Measurements from ENCODE around the gene NDUFV2.
"Not testable (repeated sequence)": the region's sequence is repeated elsewhere in the genome, so short reads cannot be mapped to it uniquely, and the experiment has no call there.

Gene NDUFV2

DNA sequence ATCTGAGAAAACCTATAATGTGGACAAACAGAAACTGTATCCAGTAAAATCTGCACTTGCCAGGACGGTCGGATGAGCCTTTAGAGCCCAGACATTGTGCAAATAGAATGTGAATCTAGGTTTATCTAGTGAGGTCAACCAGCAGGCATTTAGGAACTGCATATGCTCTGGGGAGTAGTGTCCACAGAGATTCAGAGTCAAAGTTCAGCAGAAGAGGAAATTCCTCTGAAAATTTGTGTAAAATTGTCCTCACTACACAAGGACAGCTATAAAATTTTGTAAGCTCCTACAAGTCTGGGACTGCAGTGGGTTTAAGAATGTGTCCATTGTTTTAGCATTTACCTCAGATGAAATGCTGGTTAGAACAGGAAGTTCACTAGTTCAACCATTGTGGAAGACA is 9.8 kb upstream of the NDUFV2 start:
- no peak for DNase-seq

DNA sequence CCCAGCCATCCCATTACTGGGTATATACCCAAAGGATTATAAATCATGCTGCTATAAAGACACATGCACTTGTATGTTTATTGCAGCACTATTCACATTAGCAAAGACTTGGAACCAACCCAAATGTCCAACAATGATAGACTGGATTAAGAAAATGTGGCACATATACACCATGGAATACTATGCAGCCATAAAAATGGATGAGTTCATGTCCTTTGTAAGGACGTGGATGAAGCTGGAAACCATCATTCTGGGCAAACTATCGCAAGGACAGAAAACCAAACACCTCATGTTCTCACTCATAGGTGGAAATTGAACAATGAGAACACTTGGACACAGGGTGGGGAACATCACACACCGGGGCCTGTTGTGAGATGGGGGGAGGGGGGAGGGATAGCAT is 9.4 kb upstream of the NDUFV2 start:
- not testable (repeated sequence) for DNase-seq

DNA sequence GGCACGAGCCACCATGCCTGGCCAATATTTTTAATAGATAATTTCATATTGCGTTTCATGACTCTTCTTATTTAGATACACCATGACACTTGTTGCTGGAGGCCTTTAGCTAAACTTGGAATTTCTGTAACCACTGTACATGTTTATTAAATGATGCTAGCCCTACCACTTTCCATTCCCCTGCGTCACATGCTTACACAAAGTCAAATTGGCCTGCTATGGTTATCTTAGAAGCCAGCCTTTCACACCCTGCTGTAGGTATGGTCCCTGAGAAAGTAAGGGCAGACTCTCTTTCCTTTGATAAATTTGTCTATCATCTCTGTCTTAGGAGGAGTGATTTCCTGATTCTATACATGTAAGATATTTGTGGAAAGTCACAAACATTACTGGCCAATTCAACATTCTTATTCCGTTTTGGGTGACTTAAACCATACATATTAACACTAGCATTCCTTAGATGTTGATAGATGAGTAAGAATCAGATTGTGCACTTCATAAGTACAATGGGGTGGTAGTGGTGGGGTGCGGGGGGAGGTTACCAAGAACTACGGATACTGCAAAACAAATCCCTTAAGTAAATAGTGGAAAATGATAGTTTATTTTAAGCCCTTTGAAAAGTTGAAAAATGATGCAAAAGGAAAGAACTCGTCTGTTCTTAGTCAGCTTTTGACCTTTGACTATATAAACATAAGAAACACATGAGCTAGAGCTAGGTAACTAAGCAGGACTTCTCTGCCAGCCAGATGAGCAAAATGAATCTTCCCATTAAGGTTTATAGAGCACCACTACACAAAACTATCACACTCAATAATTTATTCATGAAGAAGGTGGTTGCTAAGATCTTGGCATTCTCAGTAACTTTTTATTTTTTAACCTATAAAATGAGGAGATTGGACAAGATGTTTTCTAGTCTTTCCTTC is 7.9 kb upstream of the NDUFV2 start:
- DNase-seq, result no peak

DNA sequence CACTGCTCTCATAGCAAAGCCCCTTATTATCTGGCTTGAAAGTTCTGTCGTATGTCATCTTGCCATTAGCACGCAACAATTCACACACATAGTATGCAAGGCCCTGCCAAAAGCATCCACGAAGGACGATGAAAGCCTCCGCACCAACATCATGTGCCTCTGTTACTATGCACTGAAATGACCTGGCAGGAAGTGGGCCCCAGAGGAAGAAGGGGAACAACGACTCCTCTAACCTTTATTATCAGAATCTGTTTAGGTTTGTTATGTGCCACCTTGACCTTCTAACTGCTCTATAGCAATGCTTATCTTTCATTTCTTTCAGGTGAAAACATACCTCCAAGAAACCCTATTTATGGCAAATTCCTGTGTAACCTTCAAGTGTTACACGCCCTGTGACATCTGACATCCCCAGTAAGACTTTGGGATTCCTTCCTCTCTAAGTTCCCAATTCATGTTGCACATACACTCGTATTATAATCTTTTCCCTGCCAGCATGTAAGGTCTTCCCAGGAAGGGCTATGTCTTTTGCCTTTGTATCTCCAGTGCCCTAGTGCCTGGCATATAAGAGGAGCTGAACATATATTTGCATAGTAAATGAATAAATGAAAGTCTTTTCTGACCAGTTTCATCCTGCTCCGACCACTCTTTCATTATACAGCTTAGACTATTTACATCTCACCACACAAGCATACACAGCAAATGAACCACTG is 7.0 kb upstream of the NDUFV2 start:
- no peak for DNase-seq

DNA sequence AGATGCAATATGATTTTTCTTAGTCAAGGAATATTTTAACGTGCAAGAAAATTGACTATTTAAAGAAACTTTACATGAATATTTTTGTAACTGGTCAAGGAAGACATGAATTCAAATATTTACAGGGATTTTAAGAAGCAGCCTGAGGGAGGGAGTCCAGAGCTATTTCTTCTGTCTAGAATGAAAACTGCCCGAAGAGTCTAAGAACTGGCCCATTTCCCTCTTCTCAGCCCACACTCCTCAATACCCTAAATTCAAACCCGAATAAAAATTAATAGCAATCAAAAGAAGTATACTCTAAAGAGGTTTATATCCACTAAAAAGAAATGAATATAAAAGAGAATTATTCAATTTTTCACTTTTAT is 6.5 kb upstream of the NDUFV2 start:
- DNase-seq, result no peak

DNA sequence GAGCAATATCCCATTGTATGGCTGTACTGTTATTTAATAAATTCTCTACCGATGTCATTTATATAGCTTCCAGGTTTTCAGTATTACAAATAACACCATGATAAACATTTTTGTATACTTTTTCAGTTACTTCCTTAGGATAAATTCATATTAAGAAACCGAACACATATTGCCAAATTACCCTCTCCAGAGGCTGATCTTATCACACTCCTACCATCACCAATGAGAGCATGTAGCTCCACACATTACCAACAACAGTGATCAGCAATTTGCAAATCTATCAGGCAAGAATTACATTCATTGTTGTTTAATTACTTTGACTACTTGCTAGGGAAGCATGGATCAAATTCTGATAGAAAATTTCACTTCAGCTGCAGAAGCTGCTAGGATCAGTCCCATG is 5.8 kb upstream of the NDUFV2 start:
- DNase-seq, result no peak

DNA sequence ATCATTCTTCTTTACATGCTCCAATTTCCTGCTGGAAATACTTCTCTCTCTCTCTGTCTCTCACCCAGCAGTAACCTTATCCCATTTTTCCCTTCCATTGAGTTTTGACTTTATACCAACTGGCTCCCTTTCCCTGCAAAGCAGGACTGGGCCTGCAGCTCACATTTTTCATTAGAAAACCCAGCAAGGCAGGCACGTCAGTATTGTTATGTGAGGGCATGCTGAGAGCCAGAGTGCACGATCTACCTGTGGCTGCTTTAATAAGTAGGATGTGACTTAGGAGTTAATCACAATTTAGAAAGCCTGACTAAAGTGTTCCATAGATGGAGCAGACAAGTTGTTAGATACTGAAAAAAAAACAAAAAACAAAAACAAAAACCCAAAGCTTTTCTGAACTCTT is 5.2 kb upstream of the NDUFV2 start:
- DNase-seq, result no peak

DNA sequence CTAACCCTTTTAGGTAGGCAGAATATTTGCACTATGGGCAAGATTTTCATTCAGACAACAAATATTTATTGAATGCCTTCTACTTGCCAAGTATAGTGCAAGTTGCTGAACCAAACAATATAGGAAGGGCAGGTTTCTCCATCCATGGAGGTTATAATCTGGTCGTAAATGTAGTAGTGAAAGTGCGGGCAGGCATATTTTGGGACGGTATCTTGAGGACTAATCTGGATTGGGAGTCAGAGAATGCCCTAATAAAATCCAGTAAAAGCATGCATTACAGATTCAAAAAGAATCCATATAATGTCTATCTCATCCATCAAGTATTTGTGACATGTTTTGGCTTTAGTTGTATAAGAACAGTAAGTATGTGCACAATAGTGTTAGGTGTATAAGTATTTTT is 1.7 kb upstream of the NDUFV2 start:
- DNase-seq, result no peak

DNA sequence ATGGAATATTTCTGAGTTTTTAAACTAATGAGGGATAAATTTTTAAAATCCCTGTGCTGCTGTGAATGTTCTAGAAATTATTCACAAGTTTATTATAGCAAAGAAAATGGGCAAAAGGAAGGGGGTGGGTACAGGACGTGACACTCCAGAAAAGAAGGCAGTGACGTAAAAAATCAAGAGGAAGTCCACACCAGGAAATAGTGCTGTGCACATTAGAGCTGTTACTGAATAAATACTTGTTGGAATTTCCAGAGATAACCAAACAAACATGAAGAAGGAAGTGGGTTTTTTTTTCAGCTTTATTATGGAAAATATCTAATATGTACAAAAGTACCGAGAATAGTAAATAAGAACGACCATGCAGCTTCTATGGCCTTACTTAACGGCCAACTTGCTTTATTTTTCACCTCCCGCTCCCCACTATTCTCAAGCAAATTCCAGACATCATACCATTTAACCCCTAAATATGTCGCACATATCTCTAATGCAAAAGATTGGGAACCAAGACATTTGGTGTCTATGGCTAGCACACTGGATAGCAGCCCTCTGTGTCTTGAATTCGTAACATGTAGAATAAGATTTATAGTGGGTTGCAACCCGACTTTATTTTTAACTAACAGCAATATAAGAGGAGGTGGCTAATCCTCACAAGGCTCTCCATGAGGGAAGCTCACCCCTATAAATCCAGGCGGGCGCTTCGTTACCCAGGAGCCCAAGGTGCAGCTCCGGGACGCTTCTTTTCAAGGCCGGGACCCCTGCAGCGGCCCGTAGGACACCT is 580 bp upstream of the NDUFV2 start:
- DNase-seq, result peak; percentile 2

DNA sequence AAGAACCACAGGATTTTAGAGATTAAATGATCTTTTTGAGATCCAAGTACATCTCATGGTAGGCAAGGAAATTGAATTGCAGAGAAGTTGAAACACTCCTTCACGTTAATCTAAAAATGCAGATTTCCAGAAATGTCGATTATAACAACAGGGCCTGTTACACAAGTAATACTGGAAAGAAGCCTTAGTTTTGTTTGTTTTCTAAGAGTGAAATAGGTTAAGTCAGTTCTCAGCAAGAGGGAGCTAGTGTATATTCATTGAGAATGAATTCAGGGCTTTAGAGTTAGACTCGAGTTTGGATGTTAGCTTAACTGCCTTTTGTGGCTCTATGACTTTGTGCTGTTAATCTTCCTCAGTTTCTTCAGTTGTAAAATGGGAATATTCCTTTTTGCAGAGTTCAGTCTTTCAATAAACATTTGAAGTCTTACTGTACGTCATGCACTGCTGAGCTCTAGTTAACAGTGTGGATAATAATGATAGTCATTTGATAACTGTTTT is 926 bp downstream of the NDUFV2 start:
- no peak for DNase-seq

DNA sequence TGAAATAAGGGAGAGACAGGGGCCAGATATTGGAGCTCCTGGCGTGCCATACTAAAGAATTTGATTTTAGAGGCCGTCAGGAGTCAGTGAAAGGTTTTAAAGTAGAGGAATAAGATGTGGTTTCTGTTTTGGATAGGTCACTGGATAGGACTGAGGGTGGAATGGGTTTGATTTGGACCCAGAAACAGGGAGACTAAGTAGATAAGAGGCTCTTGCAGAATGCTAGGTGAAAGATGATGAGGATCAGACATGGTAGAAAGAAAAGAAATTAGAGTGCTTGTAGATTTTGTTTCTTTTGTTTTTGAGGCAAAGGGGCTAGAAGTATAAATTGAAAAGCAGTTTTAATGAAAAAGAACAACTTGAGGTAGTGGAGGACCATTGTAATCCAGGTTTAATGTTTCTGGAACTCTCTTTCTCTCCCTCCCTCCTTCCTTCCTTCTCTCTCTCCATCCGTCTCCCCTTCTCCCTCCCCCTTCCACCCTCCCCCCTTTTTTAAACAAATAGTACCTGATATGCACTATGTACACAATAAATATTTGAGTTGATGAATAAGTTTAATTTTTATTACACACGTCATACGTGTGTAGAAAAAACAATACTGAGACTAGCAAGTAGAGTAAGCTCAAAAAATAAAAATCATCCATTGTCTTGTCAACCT is 1.9 kb downstream of the NDUFV2 start:
- no peak for DNase-seq

DNA sequence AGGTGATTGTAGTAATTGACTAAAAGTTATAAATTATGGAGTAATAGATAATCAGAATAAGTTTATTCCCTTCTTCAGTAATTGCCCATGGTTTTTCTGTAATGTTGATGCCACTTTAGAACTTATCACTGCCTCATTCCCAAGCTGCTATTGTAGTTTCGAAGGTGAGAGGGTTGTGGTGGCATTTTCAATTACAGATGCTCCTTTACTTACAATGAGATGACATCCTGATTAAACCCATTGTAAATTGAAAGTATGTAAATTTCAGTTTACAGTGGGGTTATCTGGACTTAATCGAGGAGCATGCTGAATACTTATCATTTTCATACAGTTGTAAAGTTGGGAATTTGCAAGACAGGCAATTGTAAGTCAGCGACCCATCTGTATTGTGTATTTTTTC is 2.9 kb downstream of the NDUFV2 start:
- DNase-seq, result no peak

DNA sequence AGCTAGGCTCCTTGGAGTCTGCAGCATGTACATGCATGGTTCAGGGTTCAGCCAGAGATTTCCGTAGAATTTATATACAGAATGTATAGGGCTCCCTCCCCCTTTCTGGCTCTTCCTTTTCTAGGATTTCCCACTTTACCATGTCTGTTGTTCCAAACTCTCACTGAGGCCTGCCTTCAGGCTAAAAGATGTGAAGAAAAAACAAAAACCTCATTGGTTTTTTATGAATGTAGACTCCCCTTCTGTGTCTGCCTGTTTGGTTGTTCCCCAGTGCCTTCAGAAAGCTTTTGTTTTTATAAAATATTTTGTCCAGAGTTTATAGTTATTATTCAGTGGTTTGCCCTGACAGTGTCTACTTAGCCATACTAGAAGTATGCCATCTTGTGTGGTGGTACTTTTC is 3.6 kb downstream of the NDUFV2 start:
- DNase-seq, result no peak

DNA sequence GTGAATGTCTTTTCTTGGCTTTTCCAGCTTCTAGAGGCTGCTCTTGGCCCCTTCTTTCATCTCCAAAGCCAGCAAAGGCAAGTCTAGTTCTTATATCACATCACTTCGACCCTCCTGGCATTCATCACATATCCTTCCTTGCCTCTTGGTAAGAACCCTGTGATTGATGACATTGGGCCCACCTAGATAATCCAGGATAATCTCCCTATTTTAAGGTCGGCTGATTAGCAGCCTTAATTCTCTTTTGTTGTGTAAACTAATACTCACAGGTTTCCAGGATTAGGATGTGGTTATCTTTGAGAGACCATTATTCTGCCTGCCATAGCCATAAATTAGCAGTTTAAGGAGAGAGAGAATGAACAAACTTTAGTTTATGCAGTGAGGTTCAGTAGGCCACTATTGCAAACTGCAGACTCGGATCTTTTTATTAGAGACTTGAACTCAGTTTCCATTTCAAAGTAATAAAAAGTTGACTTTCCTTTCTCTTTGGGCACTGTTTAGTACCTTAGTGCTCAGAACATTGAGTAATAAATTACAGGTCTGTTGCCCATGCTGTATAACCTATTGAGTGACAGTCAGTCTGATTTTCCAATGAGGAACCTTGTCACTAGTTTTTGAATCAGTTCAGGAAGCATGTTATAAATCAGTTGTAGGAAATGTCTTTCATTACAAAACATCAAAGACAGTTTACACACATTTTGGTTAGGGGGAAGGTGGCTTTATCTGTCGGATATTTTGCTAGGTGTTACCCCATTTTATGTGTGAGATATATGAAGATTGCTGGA is 4.5 kb downstream of the NDUFV2 start:
- no peak for DNase-seq

DNA sequence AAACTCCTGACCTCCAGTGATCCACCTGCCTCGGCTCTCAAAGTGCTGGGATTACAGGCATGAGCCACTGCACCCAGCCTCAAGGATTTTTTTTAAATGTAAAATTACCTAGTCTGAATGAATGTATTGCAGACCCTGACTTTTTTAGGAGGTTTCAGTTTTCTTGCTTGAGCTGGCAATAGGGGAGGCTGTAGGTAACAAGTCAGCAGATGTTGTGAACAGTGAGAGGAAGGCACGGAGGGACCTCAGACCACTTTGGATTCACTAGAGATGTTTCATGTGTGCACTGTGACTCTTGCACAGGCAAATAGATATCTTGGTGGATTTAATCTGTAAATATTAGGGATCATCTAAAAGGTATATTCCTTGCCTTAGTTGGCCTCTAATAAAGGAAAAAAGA is 6.4 kb downstream of the NDUFV2 start:
- DNase-seq, result no peak

DNA sequence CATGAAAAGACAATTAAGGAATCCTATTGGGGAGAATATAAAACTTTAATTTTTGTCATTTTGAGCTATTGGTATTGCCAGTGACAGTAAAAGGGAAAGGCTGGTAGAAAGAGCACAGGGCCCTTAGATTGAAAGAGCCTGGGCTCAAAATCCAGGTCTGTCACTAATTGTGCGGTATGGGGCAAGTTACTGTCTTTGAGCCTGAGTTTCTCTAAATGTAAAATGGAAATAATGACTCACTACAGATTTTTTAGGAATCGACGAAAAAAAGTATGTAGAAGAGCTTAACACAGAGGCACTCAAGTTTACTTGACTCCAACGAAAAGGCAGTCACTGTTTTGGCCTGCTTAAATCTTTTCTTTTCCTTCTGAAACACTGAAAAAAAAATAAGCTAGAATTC is 7.0 kb downstream of the NDUFV2 start:
- DNase-seq, result no peak

DNA sequence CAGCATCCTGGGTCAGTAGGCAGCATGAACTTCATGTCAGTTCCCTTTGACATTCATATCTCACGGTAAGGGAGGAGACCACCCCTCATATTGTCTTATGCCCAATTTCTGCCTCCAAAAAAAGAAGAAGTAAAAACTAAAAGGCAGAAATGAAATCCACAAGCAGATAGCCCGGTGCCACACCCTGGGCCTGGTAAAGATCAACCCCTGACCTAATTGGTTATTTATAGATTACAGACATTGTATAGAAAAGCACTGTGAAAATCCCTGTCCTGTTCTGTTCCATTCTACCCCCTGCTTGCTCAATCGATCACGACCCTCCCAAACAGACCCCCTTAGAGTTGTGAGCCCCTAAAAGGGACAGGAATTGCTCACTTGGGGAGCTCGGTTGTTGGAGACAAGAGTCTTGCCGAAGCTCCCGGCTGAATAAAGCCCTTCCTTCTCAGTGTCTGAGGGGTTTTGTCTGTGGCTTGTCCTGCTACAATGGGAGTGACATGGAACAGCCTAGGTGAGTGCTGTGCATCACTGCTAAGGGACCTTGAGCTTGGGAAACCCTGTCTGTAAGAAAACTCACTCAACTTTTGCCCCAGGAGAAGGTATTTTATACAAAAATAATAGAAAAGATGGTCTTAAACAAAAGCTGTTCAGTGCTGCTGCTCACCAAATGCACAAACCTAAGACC is 11.1 kb downstream of the NDUFV2 start:
- DNase-seq, result no peak

DNA sequence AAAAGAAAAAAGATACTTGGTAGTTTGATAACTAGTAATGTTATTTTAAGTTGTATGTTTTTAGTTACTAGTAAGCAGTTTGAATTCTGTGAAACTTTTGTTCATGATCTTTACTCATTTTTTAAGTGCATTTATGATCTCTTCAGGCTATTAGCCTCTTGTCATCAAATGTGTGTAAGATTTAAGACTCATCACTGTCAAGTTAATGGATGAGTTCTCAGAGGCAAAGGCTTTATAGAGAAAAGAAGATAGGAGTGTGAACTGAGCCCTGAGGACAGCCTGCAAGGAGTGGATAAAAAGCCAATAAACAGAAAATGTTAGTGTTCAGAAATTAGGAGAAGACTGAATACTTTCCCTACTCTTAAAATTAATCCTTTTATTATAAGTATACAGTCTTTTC is 13.5 kb downstream of the NDUFV2 start:
- DNase-seq, result no peak

DNA sequence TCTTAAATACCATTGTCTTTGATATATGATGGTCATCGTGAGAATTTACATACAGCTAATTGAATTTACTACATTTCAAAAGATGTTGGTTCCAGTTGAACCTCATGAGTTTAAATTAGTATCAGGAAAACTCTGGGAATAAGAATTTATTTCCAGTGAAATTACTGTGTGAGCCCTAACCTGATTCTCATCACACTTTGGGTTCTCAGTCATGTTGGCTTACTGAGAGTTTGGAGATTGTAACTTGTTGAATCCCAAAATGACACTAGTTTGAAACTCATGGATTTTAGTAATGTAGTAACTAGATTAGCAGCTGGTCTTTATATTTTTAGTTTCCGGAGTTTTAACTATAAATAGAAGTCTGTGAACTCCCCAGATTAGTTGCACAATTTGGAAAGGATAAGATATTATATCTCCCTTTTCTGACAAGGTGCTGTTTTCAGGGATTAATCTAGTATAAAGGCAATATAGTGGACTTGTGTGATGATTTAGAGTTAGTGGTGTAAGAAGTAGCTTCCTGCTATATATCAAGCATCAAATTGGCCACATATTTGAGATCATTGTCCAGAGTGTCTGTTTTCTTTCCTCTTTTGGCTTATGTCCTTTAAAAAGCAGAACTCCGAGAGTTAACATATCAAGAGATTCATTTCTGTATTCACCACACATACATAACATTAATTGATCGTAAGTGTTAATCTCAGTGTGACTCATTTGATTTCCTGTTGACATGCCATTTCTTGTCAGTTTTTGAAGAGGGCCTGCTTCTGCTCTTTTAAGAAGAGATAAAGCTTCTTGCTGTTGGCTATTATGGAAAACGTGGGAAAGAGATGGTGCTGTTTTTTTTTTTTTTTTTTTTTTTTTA is 15.7 kb downstream of the NDUFV2 start:
- DNase-seq, result no peak

DNA sequence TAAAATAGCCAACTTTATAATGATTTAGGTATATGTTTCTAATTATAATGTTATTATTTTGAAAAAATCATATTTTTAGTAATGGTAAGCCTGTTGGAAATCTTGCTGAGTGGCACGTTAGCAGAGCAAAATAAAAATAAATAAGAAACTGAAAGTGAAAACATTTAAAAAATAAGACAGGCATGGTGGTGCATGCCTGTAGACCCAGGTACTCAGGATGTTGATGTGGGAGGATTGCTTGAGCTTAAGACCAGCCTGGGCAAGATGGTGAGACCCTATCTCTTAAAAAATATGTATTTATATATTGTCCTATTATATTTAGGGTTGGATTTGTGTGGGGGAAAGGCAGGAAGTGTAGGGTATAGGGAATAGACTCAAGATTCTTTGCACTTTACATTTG is 18.3 kb downstream of the NDUFV2 start:
- DNase-seq, result no peak

DNA sequence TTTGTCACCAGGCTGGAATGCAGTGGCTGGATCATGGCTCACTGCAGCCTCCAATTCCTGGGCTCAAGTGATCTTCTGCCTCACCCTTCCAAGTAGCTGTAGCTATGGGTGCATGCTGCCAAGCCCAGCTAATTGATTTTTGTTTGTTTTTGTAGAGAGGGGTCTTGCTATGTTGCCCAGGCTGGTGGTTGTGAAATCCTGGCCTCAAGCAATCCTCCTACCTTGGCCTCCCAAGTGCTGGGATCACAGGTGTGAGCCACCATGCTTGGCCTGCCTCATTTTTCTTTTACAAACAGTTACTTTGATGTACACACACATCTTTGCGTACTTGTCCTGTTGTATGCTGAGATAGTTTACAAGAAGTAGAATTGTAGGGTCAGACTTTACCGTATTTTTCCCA is 21.0 kb downstream of the NDUFV2 start:
- DNase-seq, result no peak

Data from NCI-H1105 treated with DMSO at 0.1 percent for 48 hours (cell line).